GM19397 (cell line): ENCODE results near the gene TTC12.

Source experiments
- ATAC-seq: cut with Tn5 transposase; IDR thresholded peaks from one replicate; pipeline ENCODE4 v1.9.1; 2021; ENCODE audit warnings: mild to moderate bottlenecking, moderate library complexity; ENCODE audit not compliant: unreplicated experiment

Gene TTC12, protein sequence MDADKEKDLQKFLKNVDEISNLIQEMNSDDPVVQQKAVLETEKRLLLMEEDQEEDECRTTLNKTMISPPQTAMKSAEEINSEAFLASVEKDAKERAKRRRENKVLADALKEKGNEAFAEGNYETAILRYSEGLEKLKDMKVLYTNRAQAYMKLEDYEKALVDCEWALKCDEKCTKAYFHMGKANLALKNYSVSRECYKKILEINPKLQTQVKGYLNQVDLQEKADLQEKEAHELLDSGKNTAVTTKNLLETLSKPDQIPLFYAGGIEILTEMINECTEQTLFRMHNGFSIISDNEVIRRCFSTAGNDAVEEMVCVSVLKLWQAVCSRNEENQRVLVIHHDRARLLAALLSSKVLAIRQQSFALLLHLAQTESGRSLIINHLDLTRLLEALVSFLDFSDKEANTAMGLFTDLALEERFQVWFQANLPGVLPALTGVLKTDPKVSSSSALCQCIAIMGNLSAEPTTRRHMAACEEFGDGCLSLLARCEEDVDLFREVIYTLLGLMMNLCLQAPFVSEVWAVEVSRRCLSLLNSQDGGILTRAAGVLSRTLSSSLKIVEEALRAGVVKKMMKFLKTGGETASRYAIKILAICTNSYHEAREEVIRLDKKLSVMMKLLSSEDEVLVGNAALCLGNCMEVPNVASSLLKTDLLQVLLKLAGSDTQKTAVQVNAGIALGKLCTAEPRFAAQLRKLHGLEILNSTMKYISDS

DNA sequence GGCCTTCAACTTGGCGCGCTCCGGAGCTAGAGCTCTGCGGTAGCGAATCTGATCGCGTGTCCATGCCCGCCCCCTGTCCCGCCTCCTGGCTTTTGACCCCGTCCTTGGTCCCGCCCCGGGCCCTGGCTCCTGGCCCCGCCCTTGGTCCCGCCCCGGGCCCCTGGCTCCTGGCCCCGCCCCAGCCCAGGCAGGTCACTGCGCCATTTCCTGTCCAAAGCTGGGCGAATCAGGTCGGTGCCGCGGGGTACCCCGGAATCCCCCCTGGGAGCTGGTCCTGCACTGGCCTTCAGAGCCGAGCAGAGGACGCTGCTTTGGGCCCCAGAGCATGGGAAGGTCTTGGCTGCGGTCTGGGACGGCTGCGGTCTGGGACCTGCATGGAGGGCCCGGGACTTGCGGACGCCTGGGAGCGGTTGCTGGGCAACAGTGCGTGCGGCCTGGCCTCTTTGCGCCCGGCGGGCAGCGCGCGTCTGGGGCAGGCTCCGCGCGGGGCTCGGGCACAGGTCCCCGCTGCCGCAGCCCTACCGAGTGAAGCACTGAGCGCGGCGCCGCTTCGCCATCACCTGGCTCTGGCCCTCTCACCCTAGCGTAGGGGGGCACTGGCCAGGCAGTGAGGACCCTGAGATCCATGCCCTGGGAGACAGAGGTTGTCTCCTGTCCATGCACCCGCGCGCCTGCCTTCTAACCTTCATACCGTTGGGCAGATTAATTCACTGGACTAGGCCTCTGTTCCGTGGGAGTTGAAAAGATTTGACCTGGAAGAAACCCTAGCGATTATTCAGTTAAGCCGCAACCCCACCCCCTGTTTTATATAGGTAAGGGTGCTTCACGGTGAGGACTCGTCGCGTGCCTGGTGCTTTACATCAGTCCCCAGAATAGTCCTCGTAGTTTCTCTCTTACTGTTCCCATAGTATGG lies at the start of gene TTC12:
Gene TTC12 (plus strand): TSS at position 195 of the 913 bp plus-strand sequence. CDS start 1,675 bp downstream, outside the sequence.
- peak; percentile 97 for ATAC-seq

DNA sequence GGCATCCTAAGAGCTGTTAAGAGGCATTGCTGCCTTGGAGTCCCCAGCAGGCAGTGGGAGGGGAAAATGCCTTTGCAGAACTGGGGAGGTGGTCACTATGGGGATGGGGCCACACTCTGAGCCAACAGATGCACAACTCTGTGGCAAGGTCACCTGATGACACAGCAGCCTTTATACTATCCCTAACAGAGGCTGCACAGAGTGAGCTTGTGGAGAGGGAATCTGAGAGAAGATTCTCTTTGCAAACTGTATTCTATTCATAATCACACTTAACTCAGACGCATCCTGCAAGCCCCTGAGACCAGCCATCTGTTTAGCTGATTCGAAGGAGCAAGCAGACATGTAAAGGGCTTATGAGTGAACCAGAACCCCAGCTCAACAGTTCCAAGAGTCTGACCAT lies 49.0 kb upstream of the TTC12 start:
- no peak for ATAC-seq

DNA sequence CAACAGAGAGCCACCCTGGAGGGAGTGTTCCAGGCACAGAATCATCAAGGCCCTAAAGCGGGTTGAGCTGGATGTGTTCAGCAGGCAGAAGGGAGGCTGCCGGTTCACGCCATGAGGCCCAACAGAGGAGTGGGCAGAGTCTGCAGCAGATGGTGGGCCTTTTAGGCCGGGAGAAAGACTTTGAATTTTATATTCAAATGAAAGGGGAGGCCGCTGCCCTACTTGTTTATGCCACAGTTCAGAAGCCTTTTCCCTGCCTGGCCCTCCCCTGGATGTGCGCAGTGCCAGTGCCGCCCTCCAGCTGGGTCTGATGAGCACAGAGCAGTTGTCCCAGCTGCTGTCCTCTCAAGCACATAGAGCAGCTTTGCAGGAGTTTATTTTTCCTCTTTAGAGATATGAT lies 46.9 kb upstream of the TTC12 start:
- ATAC-seq, result no peak

DNA sequence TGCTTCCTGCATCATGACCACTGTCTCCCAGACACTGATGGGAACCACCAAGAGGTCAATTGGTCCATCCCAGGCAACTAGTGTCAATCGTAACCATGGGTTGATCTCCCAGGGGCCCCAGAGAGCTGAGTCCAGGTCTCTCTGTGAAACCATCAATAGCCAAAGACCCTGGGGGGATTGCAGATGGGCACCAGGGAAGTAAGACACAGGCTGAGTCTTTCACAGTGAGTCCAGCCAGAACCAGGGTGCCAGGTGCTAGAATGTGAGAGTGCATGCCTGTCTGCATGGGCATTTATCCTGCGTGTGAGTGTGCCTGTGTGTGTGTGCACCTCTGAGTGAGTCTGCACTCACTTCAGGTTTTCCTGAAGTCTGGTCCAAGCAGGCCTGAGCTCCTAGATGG lies 45.3 kb upstream of the TTC12 start:
- ATAC-seq, result no peak

DNA sequence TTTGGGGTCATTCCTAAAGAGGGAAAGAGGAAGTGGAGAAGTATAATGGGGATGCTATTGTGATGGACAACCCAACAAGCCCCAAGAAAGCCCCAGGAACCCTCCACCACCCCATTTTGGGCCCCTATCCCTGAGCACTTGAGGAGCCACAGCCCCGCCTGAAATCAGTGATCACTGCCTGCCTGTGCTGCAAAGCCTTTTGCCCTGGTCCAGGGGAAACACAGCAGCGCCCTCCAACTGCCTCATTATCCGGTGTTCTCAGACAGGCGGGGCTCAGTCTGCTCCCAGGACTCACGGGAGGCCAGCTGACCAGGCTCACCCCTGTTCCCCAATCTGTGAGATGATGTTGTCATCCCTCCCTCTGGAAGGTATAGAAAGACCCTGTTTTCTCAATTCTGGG lies 44.7 kb upstream of the TTC12 start:
- ATAC-seq, result no peak

DNA sequence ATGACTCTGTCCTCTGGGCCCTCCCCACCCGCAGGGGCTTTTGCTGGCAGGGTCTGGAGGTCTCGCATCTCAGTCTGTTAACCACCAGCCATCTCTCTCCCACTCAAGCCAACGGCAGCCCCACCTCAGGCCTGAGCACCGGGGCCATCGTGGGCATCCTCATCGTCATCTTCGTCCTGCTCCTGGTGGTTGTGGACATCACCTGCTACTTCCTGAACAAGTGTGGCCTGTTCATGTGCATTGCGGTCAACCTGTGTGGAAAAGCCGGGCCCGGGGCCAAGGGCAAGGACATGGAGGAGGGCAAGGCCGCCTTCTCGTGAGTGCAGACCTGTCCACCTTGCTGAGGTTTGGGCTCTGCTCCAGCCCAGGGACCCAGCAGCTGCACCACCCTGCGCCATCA lies 44.3 kb upstream of the TTC12 start:
- ATAC-seq, result no peak

DNA sequence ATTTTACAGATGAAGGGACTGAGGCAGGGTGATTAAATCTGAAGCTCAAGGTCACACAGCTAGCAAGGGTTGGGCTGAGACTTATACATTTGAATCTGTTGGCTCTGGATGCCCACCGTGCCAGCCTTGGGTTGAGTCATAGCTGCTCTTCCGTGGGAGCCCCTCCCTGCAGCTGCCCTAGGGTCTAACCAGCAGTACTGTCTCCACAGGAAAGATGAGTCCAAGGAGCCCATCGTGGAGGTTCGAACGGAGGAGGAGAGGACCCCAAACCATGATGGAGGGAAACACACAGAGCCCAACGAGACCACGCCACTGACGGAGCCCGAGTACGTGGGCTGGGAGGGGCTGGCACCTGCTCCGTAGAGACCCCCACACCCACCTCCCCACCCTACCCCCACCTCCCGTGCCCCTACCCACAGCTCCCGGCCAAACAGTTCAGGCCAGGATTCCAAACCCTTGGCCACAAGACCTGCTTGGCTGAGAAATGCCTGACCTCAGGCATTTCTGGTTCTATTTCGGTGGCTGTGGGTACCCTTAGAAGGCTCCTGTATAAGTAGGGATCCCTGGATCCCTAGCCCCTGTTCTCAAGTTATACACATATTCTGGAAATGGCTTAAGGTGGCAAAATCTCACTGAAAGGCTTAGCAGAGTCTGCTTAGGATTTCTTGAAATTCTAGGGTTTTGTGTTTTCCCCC lies 42.7 kb upstream of the TTC12 start:
- no peak for ATAC-seq

DNA sequence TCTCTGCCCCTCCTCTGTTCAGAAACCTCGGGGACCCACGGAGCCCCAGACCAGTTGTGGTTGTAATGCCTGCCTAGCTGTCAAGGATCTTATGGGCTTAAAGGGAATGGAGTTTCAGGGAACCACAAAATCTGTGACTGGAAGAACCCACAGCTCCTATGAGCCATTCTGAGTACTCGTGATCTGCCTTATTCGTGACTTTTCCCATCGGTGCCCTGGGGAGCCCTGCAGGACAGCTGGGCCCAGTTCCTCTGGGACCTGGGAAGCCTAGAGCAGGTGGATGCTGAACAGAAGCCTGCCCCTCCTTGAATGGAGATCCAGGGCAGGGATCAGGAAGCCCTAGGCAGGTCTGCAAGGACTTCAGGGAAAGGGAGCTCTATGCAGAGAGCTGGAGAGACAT lies 42.1 kb upstream of the TTC12 start:
- ATAC-seq, result no peak

DNA sequence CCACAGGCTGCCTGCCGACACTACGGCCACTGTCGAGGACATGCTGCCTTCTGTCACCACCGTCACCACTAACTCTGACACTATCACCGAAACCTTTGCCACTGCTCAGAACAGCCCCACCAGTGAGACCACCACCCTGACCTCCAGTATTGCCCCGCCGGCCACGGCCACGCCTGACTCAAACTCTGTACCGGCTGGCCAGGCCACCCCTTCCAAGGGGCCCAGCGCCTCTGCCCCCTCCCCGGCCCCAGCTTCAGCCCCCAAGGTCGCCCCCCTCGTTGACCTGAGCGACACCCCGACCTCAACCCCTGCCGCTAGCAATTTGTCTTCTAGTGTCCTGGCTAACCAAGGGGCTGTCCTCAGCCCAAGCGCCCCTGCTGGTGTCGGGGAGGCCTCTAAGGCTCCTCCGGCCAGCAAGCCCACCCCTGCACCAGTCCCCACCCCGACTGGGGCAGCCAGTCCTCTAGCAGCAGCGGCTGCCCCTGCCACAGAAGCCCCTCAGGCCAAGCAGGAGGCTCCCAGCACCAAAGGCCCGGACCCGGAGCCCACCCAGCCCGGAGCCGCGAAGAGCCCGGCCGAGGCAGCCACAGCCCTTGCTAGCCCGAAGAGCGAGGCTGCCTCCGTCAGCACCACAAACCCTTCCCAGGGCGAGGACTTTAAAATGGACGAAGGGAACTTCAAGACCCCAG lies 41.3 kb upstream of the TTC12 start:
- no peak for ATAC-seq

DNA sequence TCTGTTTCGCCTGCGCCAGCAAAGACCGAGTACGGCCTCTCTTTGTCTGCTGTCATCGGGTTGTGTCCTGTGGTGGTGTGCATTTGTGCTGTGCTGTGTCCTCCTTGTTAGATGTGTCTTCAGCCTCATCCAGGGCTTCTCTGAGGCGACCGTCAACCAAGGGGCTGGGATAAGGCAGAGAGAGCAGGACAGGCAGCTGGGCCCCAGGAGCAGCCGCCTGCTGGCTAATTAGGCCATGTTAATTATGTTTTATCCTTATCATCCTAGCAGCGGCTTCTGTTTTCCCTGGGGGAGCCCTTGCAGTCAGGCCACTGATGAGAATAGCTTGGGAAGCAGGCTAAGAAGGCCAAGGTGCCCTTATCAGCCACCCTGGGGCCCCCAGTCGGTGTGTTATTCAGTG lies 40.7 kb upstream of the TTC12 start:
- ATAC-seq, result no peak

DNA sequence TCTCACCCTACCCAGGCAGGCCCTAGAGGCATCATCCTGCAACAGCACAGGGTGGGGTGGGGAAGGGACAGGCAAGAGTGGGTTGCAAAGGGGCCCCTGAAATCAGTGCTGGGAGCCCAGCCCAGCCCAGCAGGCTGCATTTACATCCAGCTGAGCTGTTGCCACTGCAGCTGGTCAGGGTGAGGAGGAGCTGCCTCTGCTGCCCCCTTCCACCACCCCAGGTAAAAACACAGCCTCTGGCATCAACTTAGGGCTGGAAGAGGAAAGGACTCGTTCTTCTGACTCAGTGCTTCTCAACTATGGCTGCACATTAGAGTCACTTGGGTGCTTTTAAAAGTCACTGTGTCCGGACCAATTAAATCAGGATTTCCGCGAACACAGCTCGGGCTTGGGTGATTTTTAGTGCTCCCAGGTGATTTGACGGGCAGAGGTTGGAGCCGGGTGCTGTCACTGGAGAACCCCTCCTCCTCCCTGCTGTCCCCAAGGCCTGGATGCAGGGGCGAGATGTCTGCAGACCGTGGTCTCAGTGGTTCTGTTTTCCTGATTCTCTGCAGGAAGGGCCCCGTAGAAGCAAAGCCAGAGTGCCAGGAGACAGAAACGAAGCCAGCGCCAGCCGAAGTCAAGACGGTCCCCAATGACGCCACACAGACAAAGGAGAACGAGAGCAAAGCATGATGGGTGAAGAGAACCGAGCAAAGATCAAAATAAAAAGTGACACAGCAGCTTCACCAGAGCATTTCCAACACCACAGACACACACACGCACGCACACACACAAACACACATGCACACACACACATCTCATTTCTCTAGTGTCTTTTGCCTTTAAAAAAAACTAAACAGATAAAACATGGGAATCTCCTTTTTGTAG lies 39.4 kb upstream of the TTC12 start:
- no peak for ATAC-seq

DNA sequence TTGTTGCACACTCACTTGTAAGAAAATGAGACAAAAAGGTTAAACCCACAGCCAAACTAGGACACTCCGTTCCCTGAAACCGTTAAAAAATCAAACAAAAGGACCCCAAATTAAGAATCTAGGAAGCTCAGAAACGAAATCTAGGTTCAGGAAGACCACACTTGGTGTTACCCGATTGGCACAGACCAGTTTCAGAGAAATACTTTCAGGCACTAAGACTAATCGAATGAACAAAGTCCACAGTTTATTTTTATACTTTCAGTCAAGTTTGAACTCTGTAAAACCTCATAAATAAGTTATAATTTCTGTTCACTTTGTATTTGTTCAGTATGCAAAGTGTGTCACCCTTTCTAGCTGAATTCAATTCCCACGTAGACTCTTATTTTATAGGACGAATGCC lies 38.8 kb upstream of the TTC12 start:
- ATAC-seq, result no peak

DNA sequence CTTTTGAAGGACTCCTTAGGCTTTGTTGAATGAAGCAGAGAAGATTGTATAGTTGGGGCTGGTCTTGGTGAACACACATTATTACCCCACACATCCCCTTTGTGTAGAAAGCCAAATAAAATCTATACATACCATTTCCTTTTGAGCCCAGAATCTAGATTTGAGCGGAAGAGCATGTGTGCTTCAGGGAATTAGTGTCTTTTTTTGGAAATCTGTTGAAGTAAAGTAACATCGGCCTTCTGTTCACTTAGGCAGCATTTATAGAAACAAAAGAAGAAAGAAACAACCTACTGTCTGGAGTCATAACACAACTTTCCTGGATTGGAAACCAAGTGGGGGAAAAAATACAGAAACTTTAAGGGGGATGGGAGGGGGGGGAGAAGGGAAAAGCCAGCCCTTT lies 37.9 kb upstream of the TTC12 start:
- ATAC-seq, result no peak

DNA sequence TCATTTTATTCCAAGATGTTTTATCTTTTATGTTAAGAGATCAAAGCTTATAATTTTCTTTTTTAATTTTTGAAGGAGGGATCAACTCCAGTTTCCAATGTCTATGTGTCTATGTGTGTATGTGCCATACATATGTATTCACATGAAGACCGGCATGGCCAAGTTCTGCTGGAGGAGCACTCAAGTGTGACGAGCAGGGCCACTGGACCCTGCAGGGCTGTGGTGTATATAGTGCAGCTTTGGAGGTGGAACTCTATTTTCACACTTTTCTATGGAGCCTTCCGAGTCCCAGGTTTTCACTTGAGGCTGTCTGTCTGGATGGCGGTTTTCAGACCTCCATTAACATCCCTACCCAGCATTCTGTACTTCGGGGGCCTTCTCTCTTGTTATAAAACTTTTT lies 36.5 kb upstream of the TTC12 start:
- ATAC-seq, result no peak

DNA sequence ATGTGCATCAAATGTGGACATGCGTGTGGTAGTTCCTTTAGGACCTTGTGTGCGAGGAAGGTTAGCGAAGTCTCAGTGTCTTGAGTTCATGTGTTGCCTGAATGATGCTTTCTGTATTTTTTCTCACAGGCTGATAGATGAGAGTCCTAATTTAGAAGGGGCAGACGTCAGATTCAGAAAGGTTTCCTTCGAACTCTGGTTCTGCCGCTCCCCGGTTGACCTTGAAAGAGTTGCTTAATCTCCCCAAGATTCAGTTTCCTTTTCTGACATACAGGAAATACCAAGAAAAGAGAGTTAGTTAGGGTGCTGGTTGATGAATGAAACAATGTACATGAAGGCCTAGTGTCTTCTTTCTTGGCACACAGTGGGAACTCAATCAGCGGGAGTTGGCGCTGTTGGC lies 35.9 kb upstream of the TTC12 start:
- no peak for ATAC-seq

DNA sequence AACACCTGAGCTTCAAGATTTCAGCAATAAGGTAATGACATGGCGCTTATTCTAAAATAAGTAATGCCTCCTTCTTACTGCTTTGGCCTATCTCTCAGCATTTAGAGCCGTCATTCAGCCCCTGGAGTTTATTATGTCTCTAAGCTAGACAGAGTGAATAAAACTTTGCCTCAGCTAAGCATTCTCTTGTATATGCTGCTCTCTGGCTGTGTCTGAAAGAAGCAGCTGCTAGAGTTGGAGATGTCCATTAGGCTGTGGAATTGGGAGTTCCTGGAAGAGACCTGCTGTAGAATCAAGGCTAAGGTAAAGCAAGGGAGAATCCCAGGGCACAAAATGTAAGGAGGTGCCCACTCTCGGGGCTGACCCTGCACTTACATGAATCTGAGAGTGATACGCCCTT lies 35.5 kb upstream of the TTC12 start:
- ATAC-seq, result no peak

DNA sequence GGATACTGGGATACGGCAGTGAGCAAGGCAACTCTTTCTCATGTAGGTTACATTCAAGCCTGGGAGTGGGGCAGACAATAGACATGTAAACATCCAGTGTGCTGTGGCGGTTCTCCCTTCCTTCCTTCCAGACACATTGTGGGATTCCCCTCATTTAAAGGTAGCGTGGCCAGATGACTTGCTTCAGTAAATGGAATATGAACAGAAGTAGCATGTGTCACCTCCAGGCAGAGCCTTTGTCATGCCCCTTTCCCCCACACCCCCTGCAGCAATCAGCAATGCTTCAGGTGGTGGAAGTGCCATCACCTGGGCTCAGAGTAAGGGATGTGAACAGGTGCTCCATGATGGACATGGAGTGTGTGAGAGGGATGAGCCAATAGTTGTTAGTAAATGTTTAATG lies 34.8 kb upstream of the TTC12 start:
- no peak for ATAC-seq

DNA sequence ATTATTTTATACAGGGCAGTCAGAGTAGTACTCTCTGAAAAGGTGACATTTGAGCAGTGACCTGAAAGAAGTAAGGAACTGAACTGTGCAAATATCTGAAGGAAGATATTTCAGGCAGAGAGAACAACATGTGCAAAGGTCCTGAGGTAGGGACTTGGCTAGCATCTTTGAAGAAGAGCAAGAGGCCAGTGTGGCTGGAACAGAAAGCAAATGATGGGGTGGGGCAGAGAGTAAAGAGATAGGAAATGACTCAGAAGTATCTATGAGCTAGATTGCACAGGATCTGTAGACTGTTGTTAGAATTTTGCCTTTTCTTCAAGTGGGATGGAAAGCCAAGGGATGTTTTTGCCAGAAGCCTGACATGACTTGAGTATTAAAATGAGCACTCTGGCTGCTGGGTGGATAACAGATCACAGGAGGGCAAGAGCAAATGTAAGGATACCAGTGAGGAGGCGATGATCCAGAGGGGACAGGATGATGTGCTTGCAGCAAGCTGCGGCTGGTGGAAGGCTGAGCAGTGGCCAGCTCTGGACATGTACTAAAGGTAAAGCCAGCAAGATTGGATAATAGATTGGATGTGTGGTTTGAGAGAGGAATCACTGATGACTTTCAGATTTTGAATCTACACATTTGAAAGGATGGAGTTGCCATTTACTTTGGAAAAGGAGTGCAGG lies 33.2 kb upstream of the TTC12 start:
- no peak for ATAC-seq
